Loucy (cell line): ENCODE results near the gene PTPRN2.

ENCODE experiments used
- EZH2phosphoT487 ChIP-seq: fragments of 200-600 bp; IDR thresholded peaks from 2 replicates; pipeline ENCODE4 v1.6.1; 2018; ENCODE audit warnings: antibody characterized with exemption, mild to moderate bottlenecking, moderate library complexity, borderline replicate concordance
- TF ChIP-seq, protein P1 (sequence below): fragments of 200-600 bp; sonication (generic); conservative IDR thresholded peaks from 2 replicates; pipeline ENCODE4 v1.5.1; 2014; ENCODE audit warnings: mild to moderate bottlenecking, antibody characterized with exemption, low read length

DNA sequence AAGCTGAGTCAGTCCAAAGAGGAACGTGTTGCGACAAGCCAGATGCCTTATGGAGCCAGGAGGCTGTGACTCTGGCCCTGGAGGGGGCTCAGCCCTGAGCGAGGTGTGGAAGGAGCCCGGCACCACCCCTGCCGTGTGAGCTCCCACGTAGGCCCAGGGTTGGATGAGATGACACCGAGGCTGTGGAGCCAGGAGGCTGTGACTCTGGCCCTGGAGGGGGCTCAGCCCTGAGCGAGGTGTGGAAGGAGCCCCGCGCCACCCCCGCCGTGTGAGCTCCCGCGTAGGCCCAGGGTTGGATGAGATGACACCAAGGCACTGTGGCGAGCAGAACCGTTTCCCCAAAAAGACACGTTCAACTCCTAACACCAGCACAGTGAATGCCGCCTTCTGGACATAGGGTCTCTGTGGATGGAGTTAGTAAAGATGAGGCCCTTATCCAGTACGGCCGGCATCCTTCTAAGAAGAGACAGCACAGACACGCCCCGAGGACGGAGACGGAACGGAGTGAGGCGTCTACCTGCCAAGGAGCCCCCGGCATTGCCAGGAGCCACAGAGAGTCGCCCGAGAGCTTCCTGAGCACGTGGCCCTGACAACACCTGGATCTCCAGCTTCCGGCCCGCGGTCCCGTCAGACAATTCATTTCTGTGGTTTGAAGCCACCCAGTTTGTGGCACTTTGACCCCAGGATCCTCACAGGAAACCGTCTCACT lies 778.3 kb downstream of the PTPRN2 start:
- TF ChIP-seq, protein P1, sequence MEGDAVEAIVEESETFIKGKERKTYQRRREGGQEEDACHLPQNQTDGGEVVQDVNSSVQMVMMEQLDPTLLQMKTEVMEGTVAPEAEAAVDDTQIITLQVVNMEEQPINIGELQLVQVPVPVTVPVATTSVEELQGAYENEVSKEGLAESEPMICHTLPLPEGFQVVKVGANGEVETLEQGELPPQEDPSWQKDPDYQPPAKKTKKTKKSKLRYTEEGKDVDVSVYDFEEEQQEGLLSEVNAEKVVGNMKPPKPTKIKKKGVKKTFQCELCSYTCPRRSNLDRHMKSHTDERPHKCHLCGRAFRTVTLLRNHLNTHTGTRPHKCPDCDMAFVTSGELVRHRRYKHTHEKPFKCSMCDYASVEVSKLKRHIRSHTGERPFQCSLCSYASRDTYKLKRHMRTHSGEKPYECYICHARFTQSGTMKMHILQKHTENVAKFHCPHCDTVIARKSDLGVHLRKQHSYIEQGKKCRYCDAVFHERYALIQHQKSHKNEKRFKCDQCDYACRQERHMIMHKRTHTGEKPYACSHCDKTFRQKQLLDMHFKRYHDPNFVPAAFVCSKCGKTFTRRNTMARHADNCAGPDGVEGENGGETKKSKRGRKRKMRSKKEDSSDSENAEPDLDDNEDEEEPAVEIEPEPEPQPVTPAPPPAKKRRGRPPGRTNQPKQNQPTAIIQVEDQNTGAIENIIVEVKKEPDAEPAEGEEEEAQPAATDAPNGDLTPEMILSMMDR = no peak
- TF ChIP-seq EZH2phosphoT487 = no peak
